Choroid plexus epithelial cell (primary cell): ENCODE measurements around the gene MPZL3.

Experiments used
- DNase-seq: peaks from one replicate; pipeline ENCODE4 v3.0.0-alpha.2; 2010; ENCODE audit warnings: low read depth
- H3K4me3 ChIP-seq: 2 replicates; pipeline ENCODE4 v1.5.1; 2011; ENCODE audit warnings: low read depth, mild to moderate bottlenecking, control low read depth, low read length, moderate library complexity
- TF ChIP-seq, protein P1 (sequence below): conservative IDR thresholded peaks from 2 replicates; pipeline ENCODE4 v1.5.1; 2011; ENCODE audit warnings: low read depth, mild to moderate bottlenecking, control low read depth, inconsistent platforms, low read length, moderate library complexity

MPZL3 gene

DNA sequence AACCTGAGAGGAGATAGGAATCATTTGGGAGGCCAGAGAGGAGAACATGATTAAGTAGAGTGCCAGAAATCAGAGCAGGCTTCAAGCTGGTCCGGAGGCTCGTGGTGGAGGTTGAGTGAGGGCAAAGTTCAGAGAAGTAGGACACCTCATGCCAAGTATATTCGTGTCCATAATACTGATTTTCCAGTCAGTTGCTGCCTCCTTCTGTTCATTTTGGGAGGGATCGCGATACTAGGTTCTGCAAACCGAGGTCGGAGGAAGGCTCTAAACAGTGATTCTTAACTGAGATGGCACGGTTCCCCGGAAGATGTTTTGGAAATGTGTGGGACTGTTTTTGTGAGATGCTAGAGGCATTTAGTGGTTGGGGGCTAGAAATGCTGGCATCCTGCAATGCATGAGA is 38.8 kb upstream of the MPZL3 start:
- H3K4me3 ChIP-seq, result no peak overlapping the region
- TF ChIP-seq, protein P1, sequence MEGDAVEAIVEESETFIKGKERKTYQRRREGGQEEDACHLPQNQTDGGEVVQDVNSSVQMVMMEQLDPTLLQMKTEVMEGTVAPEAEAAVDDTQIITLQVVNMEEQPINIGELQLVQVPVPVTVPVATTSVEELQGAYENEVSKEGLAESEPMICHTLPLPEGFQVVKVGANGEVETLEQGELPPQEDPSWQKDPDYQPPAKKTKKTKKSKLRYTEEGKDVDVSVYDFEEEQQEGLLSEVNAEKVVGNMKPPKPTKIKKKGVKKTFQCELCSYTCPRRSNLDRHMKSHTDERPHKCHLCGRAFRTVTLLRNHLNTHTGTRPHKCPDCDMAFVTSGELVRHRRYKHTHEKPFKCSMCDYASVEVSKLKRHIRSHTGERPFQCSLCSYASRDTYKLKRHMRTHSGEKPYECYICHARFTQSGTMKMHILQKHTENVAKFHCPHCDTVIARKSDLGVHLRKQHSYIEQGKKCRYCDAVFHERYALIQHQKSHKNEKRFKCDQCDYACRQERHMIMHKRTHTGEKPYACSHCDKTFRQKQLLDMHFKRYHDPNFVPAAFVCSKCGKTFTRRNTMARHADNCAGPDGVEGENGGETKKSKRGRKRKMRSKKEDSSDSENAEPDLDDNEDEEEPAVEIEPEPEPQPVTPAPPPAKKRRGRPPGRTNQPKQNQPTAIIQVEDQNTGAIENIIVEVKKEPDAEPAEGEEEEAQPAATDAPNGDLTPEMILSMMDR, result peak; percentile 23
- DNase-seq, result peak; percentile 11

DNA sequence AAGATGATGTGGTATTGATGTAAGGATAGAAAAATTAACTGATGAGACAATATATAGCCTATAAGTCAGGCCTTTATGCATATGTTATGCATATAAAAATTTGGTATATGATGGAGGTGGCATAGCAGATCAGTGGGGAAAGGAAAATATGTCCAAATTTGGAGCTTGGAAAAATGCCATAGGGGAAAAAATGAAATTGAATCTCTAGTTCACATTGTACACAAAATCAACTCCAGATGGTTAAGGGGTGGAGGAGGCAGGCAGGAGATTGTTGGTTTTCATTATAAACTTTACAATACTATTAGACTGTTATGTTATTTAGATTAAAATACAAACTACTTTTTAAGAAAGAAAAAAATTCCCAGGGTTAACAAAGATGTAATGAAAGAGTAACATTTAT is 37.2 kb upstream of the MPZL3 start:
- no peak for DNase-seq
- H3K4me3 ChIP-seq, result no peak overlapping the region
- TF ChIP-seq, protein P1, result no peak

DNA sequence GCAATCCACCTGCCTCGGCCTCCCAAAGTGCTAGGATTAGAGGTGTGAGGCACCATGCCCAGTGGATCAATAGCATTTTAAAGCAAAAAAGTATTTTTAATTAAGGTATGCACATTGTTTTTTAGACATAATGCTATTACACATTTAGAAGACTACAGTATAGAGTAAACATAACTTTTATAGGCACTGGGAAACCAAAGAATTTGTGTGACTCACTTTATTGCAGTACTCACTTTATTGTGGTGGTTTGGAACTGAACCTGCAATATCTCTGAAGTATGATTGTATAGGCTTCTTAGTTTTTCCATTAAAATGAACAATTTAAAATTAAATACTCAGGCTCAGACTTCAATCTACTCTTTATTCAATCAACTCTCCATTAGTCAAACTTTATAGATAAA is 34.8 kb upstream of the MPZL3 start:
- no peak for DNase-seq
- H3K4me3 ChIP-seq, result no peak overlapping the region
- TF ChIP-seq, protein P1, result no peak

DNA sequence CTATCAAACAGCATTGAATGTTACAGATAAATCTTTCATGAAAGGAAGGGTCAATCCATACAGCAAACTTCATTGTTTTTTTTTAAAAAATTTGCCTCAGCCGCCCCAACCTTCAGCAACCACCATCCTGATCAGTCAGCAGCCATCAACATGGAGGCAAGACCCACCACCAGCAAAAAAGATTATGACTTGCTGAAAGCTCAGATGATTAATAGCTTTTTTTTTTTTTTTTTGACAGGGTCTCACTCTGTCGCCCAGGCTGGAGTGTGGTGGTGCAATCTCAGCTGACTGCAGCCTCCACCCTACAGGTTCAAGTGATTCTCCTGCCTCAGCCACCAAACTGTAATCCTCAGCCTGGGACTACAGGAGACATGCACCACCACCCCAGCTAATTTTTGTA is 34.4 kb upstream of the MPZL3 start:
- TF ChIP-seq, protein P1, result no peak
- no peak for DNase-seq

DNA sequence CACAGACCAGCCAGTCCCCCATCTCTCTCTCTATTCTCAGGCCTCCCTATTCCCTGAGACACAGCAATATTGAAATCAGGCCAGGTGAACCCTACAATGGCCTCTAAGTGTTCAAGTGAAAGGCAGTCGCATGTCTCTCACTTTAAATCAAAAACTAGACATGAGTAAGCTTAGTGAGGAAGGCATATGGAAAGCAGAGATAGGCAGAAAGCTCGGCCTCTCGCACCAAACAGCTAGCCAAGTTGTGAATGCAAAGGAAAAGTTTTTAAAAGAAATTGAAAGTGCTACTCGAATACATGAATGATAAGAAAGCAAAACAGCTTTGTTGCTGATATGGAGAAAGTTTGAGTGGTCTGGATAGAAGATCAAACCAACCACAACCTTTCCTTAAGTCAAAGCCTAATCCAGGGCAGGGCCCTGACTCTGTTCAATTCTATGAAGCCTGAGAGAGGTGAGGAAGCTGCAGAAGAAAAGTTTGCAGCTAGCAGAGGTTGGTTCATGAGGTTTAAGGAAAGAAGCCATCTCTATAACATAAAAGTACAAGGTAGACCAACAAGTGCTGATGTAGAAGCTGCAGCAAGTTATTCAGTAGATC is 31.7 kb upstream of the MPZL3 start:
- TF ChIP-seq, protein P1, result no peak
- no peak overlapping the region for H3K4me3 ChIP-seq
- DNase-seq, result no peak

More for the DNA sequence above, 34.4 kb upstream of the MPZL3 start:
- H3K4me3 ChIP-seq, result no peak overlapping the region

DNA sequence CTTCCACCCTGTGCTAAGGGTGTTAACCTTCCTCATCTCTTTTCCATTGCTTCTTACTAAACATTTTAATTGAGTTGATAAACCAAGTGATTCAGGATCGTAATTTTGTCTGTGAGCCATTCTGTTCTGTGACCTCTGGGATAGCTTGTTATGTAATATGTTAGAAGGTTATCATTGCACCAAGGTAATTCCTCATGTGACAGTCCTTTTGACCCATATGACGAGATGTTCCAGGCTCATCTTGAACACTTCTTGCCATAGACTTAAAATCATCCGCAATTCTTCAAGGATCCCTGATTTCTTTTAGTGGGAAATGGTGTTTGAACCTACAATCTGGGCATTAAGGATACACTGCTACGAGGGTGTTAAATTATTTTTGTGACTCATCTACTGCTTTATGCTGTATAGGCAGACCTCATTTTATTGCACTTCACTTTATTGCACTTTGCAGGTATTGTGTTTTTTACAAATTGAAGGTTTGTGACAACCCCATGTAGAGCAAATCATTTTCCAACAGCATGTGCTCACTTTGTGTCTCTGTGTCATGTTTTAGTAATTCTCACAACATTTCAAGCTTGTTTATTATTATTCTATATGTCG is 31.0 kb upstream of the MPZL3 start:
- DNase-seq, result no peak
- H3K4me3 ChIP-seq, result no peak overlapping the region
- TF ChIP-seq, protein P1, result no peak

DNA sequence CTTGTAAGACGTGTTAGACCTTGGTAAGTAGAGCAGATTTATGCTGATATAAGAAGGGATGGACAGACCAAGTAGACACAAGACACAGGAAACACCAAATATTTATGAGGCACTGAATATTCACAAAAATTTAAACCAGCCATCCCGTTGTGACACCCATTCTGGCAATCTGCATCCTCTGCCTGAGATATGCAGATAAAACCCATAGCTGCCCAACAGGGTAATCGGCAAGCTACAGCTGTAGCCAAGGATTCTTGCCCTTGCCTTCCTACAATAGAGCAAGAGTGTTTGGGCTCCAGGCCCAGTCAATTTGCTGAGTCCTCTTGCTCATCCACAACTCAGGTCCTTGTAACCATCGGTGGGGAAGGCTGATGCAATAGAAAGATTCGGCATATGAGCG is 30.4 kb upstream of the MPZL3 start:
- TF ChIP-seq, protein P1, result no peak
- DNase-seq, result no peak
- H3K4me3 ChIP-seq, result no peak overlapping the region
